Stimulated activated CD8-positive, alpha-beta memory T cell treated with anti-CD3 and anti-CD28 coated beads, Interleukin-15, amount 100 ng/mL, for 48 hours (primary cell): Measurements from ENCODE around the gene SPRYD7.
"Not testable (repeated sequence)": the region's sequence is repeated elsewhere in the genome, so short reads cannot be mapped to it uniquely, and the experiment has no call there.

Experiments
- DNase-seq, 2 donors: peaks; one replicate each; pipeline ENCODE4 v3.0.0-alpha.2; 2020; ENCODE audit warnings: low read depth in 2 of 2

Gene SPRYD7

GRCh38 chr13:49936075-49936967 is at the start of gene SPRYD7:
SPRYD7 (minus strand) TSS chr13:49936340; CDS start chr13:49936235, 105 bp downstream.
- DNase-seq, result peak; percentile 92 to 93

GRCh38 chr13:49985129-49985528 is 49.0 kb upstream of the SPRYD7 start:
- no peak for DNase-seq

GRCh38 chr13:49980266-49980665 is 44.1 kb upstream of the SPRYD7 start:
- DNase-seq, result no peak

- no peak for DNase-seq
These were observed 41.9 kb upstream of the SPRYD7 start for GRCh38 chr13:49977992-49978391.

GRCh38 chr13:49976314-49977258 is 40.4 kb upstream of the SPRYD7 start:
- peak; percentile 19 to 44 for DNase-seq

- DNase-seq, result no peak
These were observed 39.7 kb upstream of the SPRYD7 start for GRCh38 chr13:49975826-49976225.

GRCh38 chr13:49972709-49973108 is 36.6 kb upstream of the SPRYD7 start:
- no peak for DNase-seq

- DNase-seq, result no peak
These were observed 31.3 kb upstream of the SPRYD7 start for GRCh38 chr13:49967456-49967855.

- no peak for DNase-seq
These were observed 22.2 kb upstream of the SPRYD7 start for GRCh38 chr13:49958321-49958720.

- DNase-seq, result no peak
These were observed 20.0 kb upstream of the SPRYD7 start for GRCh38 chr13:49956131-49956530.

- DNase-seq, result no peak
These were observed 18.7 kb upstream of the SPRYD7 start for GRCh38 chr13:49954674-49955455.

- no peak for DNase-seq
These were observed 17.4 kb upstream of the SPRYD7 start for GRCh38 chr13:49953560-49953959.

- DNase-seq, result no peak
These were observed 15.8 kb upstream of the SPRYD7 start for GRCh38 chr13:49951754-49952535.

- DNase-seq, result not testable (repeated sequence)
These were observed 12.7 kb upstream of the SPRYD7 start for GRCh38 chr13:49948777-49949270.

- no peak for DNase-seq
These were observed 3.2 kb upstream of the SPRYD7 start for GRCh38 chr13:49939321-49939720.

- DNase-seq, result no peak
These were observed 2.8 kb upstream of the SPRYD7 start for GRCh38 chr13:49938921-49939320.

- no peak for DNase-seq
These were observed 2.2 kb upstream of the SPRYD7 start for GRCh38 chr13:49938314-49938713.

- DNase-seq, result peak in 1 of 2 donors; percentile 4
These were observed 781 bp upstream of the SPRYD7 start for GRCh38 chr13:49936968-49937273.

- DNase-seq, result peak; percentile 9 to 10
These were observed 717 bp downstream of the SPRYD7 start for GRCh38 chr13:49935171-49936074.

- no peak for DNase-seq
These were observed 2.6 kb downstream of the SPRYD7 start for GRCh38 chr13:49933511-49933910.
